ENCODE data around the gene HSFX2.
"Not testable (repeated sequence)": the region's sequence is repeated elsewhere in the genome, so short reads cannot be mapped to it uniquely, and the experiment has no call there.

The HSFX2 gene

GRCh38 chrX:149611623-149612175, 16.6 kb upstream of the HSFX2 start:
- no peak for ATAC-seq
- DNase-seq: no peak
- Mint-ChIP-seq H3K36me3 (ENCODE audit: low read depth) (peaks cover 3% of the 10 kb centered on the region), H3K4me3 (no peak overlapping the region), H3K27ac (no peak overlapping the region), H3K4me1 (peaks cover 6% of the 10 kb centered on the region), H3K27me3 (no peaks in the 10 kb centered on the region), H3K9me3 (no peaks in the 10 kb centered on the region)

DNA sequence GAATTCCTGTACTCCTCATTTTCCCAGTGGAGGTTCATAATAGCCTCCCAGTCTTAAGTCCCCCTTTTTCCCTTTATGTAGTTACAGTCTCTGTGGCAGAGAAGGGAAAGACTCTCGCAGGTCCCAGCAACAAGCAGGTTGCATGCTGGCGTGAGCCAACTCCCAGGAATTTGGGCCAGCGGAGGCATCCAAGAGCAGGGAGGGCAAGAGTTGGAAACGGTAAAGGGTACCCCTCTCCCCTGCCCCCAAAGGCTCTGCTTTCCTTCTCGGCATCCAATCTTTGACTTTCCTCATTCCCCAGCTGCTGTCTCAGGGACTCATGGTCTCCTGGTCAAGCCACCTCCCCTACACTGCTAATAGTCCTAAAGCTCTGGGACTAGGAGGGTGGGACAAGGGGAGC, 15.4 kb upstream of the HSFX2 start:
- Mint-ChIP-seq H3K27ac (no peak overlapping the region), H3K4me1 (peaks cover 6% of the 10 kb centered on the region), H3K9me3 (no peaks in the 10 kb centered on the region), H3K27me3 (no peaks in the 10 kb centered on the region), H3K4me3 (no peak overlapping the region), H3K36me3 (ENCODE audit: low read depth) (peaks cover 3% of the 10 kb centered on the region)
- ATAC-seq: no peak
- DNase-seq: no peak

DNA sequence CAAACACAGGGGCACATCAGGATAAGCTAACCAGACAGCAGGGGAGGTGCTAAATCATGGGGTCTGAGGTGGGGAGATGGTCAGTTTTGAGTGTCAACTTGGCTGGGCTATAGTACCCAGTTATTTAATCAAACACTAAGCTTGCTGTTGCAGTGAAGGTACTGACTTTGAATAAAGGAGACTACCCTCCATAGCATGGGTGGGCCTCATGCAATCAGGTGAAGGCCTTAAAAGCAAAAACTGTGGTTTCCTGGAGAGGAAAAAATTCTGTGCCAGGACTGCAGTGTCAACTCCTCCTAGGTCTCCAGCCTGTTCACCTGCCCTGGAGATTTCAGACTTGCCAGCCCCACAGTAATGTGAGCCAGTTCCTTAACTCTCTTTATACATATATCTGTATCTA, 12.6 kb upstream of the HSFX2 start:
- H3K4me1 Mint-ChIP-seq: no peaks in the 10 kb centered on the region
- no peak for DNase-seq
- no peak for ATAC-seq
- no peaks in the 10 kb centered on the region for H3K9me3 Mint-ChIP-seq
- no peaks in the 10 kb centered on the region for H3K27me3 Mint-ChIP-seq
- H3K36me3 Mint-ChIP-seq (ENCODE audit: low read depth): peaks cover 4% of the 10 kb centered on the region
- H3K27ac Mint-ChIP-seq: no peak overlapping the region
- H3K4me3 Mint-ChIP-seq: no peak overlapping the region

GRCh38 chrX:149605248-149605885, 10.3 kb upstream of the HSFX2 start:
- not testable (repeated sequence) for H3K36me3 Mint-ChIP-seq (ENCODE audit: low read depth); H3K27me3 Mint-ChIP-seq; H3K4me3 Mint-ChIP-seq; H3K9me3 Mint-ChIP-seq; ATAC-seq; DNase-seq; H3K27ac Mint-ChIP-seq; H3K4me1 Mint-ChIP-seq

- not testable (repeated sequence) for H3K4me1 Mint-ChIP-seq; H3K9me3 Mint-ChIP-seq; ATAC-seq; H3K27ac Mint-ChIP-seq; DNase-seq; H3K36me3 Mint-ChIP-seq (ENCODE audit: low read depth); H3K27me3 Mint-ChIP-seq; H3K4me3 Mint-ChIP-seq
These were observed 3.5 kb upstream of the HSFX2 start for GRCh38 chrX:149598603-149599002.

DNA sequence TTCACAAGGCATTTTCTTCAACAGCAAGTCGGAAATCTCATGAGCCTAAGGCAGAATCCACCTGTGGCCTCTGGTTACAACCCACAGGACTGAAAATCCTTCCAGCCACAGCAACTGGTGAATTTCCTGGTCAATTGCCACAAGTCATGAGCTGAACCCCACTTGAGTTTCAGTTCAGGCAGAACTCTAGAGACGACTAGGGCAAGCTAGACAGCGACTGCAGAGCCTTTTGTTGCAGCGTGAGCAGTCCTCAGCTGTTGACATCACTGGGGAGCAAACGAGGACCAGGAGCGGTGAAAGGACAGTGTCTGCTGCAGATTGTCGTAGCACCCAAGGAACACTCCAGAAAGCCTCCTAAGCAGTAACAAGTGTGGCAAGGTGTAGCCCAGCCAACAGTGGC, 829 bp upstream of the HSFX2 start:
- H3K36me3 Mint-ChIP-seq (ENCODE audit: low read depth); DNase-seq: not testable (repeated sequence)

DNA sequence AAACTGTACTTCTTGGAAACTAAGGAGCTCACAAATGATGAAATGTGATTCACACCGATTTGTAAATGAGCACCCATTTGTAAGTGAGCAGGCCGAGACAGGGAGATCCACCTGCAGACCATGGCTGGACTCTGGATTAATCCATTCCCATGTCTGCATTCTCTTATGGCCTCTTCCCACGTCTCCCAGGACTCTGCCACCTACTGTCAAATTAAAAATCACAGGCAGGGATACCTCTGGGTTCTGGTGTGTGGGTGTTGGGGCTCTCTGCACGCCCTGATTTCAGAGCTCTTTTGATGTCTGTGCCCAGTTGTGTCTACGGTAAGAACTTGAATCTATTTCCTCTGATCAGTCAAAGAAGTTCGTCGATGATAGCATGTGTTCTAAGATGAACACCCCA, 4.1 kb downstream of the HSFX2 start:
- H3K4me3 Mint-ChIP-seq; H3K27me3 Mint-ChIP-seq; H3K36me3 Mint-ChIP-seq (ENCODE audit: low read depth); H3K4me1 Mint-ChIP-seq; H3K27ac Mint-ChIP-seq; ATAC-seq; DNase-seq; H3K9me3 Mint-ChIP-seq: not testable (repeated sequence)

More for the DNA sequence above, 829 bp upstream of the HSFX2 start:
- H3K4me1 Mint-ChIP-seq, ATAC-seq, H3K27ac Mint-ChIP-seq, H3K27me3 Mint-ChIP-seq, H3K9me3 Mint-ChIP-seq, H3K4me3 Mint-ChIP-seq: not testable (repeated sequence)

DNA sequence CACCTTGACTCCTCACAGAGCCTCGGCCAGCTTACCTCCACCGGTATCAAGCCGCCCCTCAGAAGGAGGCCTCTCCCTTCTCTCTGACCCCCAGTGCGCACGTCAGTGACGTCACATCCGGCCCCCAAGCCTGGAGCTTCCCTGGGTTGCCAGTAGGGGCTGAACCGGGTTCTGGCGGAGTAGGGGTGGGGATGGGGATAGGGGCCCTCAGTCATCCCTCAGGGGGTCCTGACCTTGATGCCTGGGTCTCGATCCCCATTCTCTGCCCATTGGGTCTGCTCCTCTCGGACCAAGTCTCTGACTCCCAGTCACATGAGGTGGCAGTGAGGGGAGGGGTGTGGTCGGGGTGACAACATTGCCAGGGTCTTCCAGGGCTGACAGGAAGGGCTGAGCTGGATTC, 7.8 kb downstream of the HSFX2 start, which contains the start of gene MAGEA9B:
Gene MAGEA9B, minus strand, starts transcription at position 101 of the 400 bp plus-strand sequence. CDS start 4,280 bp downstream, outside the sequence.
- not testable (repeated sequence) for DNase-seq; H3K27ac Mint-ChIP-seq; H3K4me1 Mint-ChIP-seq; H3K36me3 Mint-ChIP-seq (ENCODE audit: low read depth); ATAC-seq; H3K9me3 Mint-ChIP-seq; H3K27me3 Mint-ChIP-seq; H3K4me3 Mint-ChIP-seq

DNA sequence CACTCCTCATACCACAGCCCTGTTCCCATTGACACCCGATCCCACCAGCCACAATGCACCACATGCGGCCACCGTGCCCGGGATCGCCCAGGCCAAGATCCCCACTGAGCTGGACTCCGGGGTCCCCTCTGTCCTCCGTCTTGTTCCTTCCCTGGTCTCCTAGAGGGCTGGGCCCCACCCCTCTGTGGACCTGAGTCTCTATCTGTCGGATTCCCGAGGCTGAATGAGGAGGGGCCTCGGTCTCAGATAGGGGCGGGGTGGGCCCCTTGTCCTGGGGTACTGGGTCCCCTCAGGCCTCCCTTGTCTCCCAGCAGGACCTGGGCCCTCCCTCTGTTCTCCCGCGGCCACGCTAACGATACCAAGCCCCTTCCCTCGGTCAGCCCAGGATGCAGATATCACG, 9.5 kb downstream of the HSFX2 start:
- H3K9me3 Mint-ChIP-seq; H3K27ac Mint-ChIP-seq; ATAC-seq; H3K36me3 Mint-ChIP-seq (ENCODE audit: low read depth); DNase-seq; H3K27me3 Mint-ChIP-seq; H3K4me3 Mint-ChIP-seq; H3K4me1 Mint-ChIP-seq: not testable (repeated sequence)

GRCh38 chrX:149573456-149573855, 21.7 kb downstream of the HSFX2 start:
- not testable (repeated sequence) for H3K36me3 Mint-ChIP-seq (ENCODE audit: low read depth); H3K27me3 Mint-ChIP-seq; DNase-seq; H3K4me3 Mint-ChIP-seq; H3K27ac Mint-ChIP-seq; H3K9me3 Mint-ChIP-seq
- peaks cover 17% of the 10 kb centered on the region for H3K4me1 Mint-ChIP-seq
- ATAC-seq: peak; percentile 99

DNA sequence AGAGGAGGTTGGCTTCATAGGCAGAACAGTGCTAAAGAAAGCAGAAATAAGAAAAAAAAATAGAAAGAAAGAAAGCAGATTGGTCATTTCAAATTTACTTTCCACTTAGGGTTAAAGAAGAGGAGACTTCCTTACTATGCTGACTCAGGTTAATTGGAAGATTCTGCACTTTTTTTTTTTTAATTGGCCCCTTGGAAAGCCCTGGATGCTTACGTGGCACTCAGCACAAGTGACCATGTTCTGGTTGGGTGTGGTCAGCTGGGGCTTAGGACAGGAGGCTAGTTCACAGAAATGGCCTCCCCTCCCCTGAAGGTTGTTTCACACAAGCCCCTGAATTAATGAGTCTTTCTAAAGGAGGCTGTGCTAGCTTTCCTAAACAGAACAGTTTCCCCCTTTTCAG, 22.4 kb downstream of the HSFX2 start:
- Mint-ChIP-seq H3K27ac (peak overlapping the region; percentile 74), H3K4me3 (no peak overlapping the region), H3K27me3 (peaks cover 2% of the 10 kb centered on the region), H3K4me1 (peaks cover 17% of the 10 kb centered on the region), H3K9me3 (no peaks in the 10 kb centered on the region), H3K36me3 (ENCODE audit: low read depth) (no peaks in the 10 kb centered on the region)
- no peak for ATAC-seq
- DNase-seq: no peak

DNA sequence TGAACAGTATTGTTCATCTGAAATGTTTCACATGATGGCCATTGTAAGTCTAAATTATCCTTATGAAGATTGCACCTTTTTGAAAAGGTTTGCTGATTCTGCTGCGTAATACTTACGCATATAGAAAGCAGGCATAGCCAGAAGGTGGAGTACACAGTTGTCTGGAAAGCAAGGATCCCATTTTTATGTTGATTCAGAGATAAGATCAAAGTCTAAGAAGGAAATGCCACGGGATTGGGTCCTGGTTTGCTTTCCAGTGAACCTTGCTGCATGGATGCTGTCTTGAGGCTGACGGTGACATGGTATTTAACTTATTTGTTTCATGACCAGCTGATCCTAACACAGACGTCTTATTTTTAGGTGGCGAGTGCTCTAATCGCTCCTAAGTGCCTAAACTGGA, 23.3 kb downstream of the HSFX2 start:
- DNase-seq (no peak), ATAC-seq (no peak)
- peaks cover 17% of the 10 kb centered on the region for H3K4me1 Mint-ChIP-seq
- H3K4me3 Mint-ChIP-seq: no peak overlapping the region
- H3K36me3 Mint-ChIP-seq (ENCODE audit: low read depth): no peaks in the 10 kb centered on the region
- no peaks in the 10 kb centered on the region for H3K9me3 Mint-ChIP-seq
- H3K27ac Mint-ChIP-seq: no peak overlapping the region
- peaks cover 2% of the 10 kb centered on the region for H3K27me3 Mint-ChIP-seq

DNA sequence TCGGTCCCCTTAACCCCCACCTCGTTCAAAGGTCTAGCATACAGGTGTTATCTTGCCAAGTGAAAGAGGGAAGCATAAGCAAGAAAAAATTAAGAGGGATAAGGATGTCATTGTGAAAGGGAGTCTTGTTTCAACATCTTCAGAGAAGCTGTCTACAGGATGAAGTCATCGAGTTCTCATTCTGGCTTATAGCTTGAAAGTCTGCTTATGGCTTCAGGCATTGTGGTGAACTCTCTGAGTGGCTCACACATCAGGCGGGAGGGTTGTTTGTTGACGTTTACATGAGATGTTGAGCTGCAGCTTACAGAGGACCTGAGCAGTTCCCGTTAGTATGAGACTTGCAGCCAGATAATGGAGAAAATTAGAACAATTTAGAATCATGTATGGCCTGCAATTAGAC, 24.4 kb downstream of the HSFX2 start:
- ATAC-seq (no peak), DNase-seq (no peak)
- Mint-ChIP-seq H3K27ac (no peak overlapping the region), H3K36me3 (ENCODE audit: low read depth) (no peaks in the 10 kb centered on the region), H3K4me1 (peaks cover 17% of the 10 kb centered on the region), H3K27me3 (peaks cover 2% of the 10 kb centered on the region), H3K4me3 (no peak overlapping the region), H3K9me3 (no peaks in the 10 kb centered on the region)

- Mint-ChIP-seq H3K27me3 (peaks cover 2% of the 10 kb centered on the region), H3K27ac (no peak overlapping the region), H3K4me3 (no peak overlapping the region), H3K36me3 (ENCODE audit: low read depth) (no peaks in the 10 kb centered on the region), H3K4me1 (peaks cover 17% of the 10 kb centered on the region), H3K9me3 (no peaks in the 10 kb centered on the region)
- no peak for DNase-seq
- peak; percentile 50 for ATAC-seq
These were observed 25.3 kb downstream of the HSFX2 start for GRCh38 chrX:149569770-149570169.

GRCh38 chrX:149568701-149569296, 26.3 kb downstream of the HSFX2 start:
- no peak for ATAC-seq
- no peak for DNase-seq
- H3K27ac Mint-ChIP-seq: no peak overlapping the region
- H3K36me3 Mint-ChIP-seq (ENCODE audit: low read depth): no peaks in the 10 kb centered on the region
- H3K9me3 Mint-ChIP-seq: no peaks in the 10 kb centered on the region
- H3K4me1 Mint-ChIP-seq: peaks cover 17% of the 10 kb centered on the region
- H3K27me3 Mint-ChIP-seq: peaks cover 2% of the 10 kb centered on the region
- no peak overlapping the region for H3K4me3 Mint-ChIP-seq

Data from activated naive CD8-positive, alpha-beta T cell treated with anti-CD3 and anti-CD28 coated beads, Interleukin-2, amount 50 U/mL, for 24 hours (primary cell).